Measurements from ENCODE around the gene ARFRP1.
"Not testable (repeated sequence)": the region's sequence is repeated elsewhere in the genome, so short reads cannot be mapped to it uniquely, and the experiment has no call there.

Gene ARFRP1

GRCh38 chr20:63661108-63661507, 46.7 kb downstream of the ARFRP1 start:
- peaks cover 11 to 35% of the 10 kb centered on the region in 2 donors for H3K36me3 ChIP-seq (ENCODE audit: control insufficient read depth in 1 of 2, insufficient read depth in 2 of 2, low read length in 2 of 2)
- no peak overlapping the region for H3K27ac ChIP-seq (ENCODE audit: low read length)
- H3K9me3 ChIP-seq (ENCODE audit: control insufficient read depth in 1 of 2, low read length in 2 of 2): no peaks in the 10 kb centered on the region
- peaks cover 0 to 22% of the 10 kb centered on the region in 2 donors for H3K4me1 ChIP-seq (ENCODE audit: control insufficient read depth in 1 of 2, insufficient read depth in 2 of 2, low read length in 2 of 2)
- H3K4me3 ChIP-seq (ENCODE audit: low read depth in 1 of 2, low read length in 2 of 2): no peak overlapping the region
- H3K27me3 ChIP-seq (ENCODE audit: low read depth, low read length): no peaks in the 10 kb centered on the region

- H3K27ac ChIP-seq (ENCODE audit: low read length): no peak overlapping the region
- peaks cover 10 to 30% of the 10 kb centered on the region in 2 donors for H3K36me3 ChIP-seq (ENCODE audit: control insufficient read depth in 1 of 2, insufficient read depth in 2 of 2, low read length in 2 of 2)
- H3K4me3 ChIP-seq (ENCODE audit: low read depth in 1 of 2, low read length in 2 of 2): no peak overlapping the region
- no peaks in the 10 kb centered on the region for H3K27me3 ChIP-seq (ENCODE audit: low read depth, low read length)
- H3K4me1 ChIP-seq (ENCODE audit: control insufficient read depth in 1 of 2, insufficient read depth in 2 of 2, low read length in 2 of 2): peaks cover 0 to 22% of the 10 kb centered on the region in 2 donors
- H3K9me3 ChIP-seq (ENCODE audit: control insufficient read depth in 1 of 2, low read length in 2 of 2): no peaks in the 10 kb centered on the region
Observed at GRCh38 chr20:63660622-63661021, 47.2 kb downstream of the ARFRP1 start.

GRCh38 chr20:63660174-63660573, 47.6 kb downstream of the ARFRP1 start:
- Histone ChIP-seq H3K36me3 (ENCODE audit: control insufficient read depth in 1 of 2, insufficient read depth in 2 of 2, low read length in 2 of 2) (peaks cover 10 to 28% of the 10 kb centered on the region in 2 donors), H3K4me1 (ENCODE audit: control insufficient read depth in 1 of 2, insufficient read depth in 2 of 2, low read length in 2 of 2) (peaks cover 0 to 22% of the 10 kb centered on the region in 2 donors)
- not testable (repeated sequence) for H3K9me3 ChIP-seq (ENCODE audit: control insufficient read depth in 1 of 2, low read length in 2 of 2); H3K27me3 ChIP-seq (ENCODE audit: low read depth, low read length); H3K27ac ChIP-seq (ENCODE audit: low read length); H3K4me3 ChIP-seq (ENCODE audit: low read depth in 1 of 2, low read length in 2 of 2)

GRCh38 chr20:63659370-63659769, 48.4 kb downstream of the ARFRP1 start:
- H3K36me3 ChIP-seq (ENCODE audit: control insufficient read depth in 1 of 2, insufficient read depth in 2 of 2, low read length in 2 of 2): peaks cover 10 to 22% of the 10 kb centered on the region in 2 donors
- no peaks in the 10 kb centered on the region for H3K27me3 ChIP-seq (ENCODE audit: low read depth, low read length)
- peak overlapping the region; percentile 86 to 90 for H3K4me3 ChIP-seq (ENCODE audit: low read depth in 1 of 2, low read length in 2 of 2)
- H3K27ac ChIP-seq (ENCODE audit: low read length): peak overlapping the region; percentile 84
- no peaks in the 10 kb centered on the region for H3K9me3 ChIP-seq (ENCODE audit: control insufficient read depth in 1 of 2, low read length in 2 of 2)
- peaks cover 0 to 22% of the 10 kb centered on the region in 2 donors for H3K4me1 ChIP-seq (ENCODE audit: control insufficient read depth in 1 of 2, insufficient read depth in 2 of 2, low read length in 2 of 2)

DNA sequence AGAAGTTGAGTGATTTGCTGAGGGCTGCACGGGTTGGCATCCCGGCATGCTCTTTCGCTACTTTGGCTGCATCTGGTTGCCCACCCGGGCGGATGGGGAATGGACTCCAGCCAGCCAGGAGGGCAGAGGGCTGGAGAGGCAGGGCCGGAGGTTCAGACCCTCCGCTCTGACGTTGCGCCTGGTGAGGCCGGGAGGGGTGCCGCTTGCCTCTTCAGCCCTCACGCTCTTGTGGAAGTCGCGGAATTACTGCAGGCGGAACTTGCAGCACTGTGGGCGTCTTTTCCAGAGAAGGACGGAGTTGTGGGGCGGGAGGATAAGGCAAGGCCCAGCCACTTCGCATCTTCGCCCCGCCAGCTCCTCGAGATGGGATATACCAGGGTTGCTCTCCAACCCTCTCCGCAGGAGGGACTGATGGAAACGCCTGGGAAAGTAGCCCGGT, 49.0 kb downstream of the ARFRP1 start:
- H3K4me3 ChIP-seq (ENCODE audit: low read depth in 1 of 2, low read length in 2 of 2): peak overlapping the region; percentile 86 to 90

GRCh38 chr20:63657937-63658748, 49.6 kb downstream of the ARFRP1 start, which contains the start of gene RTEL1:
RTEL1 (plus strand) TSS chr20:63658312; CDS start chr20:63659403, 1,091 bp downstream.
- Histone ChIP-seq H3K27ac (ENCODE audit: low read length) (peak within 1 kb of the TSS; percentile 84), H3K4me3 (ENCODE audit: low read depth in 1 of 2, low read length in 2 of 2) (peak within 1 kb of the TSS; percentile 86 to 90), H3K27me3 (ENCODE audit: low read depth, low read length) (no peaks in the 10 kb centered on the region)

More for the DNA sequence above, 49.0 kb downstream of the ARFRP1 start:
- peaks cover 10 to 22% of the 10 kb centered on the region in 2 donors for H3K36me3 ChIP-seq (ENCODE audit: control insufficient read depth in 1 of 2, insufficient read depth in 2 of 2, low read length in 2 of 2)
- peaks cover 0 to 26% of the 10 kb centered on the region in 2 donors for H3K4me1 ChIP-seq (ENCODE audit: control insufficient read depth in 1 of 2, insufficient read depth in 2 of 2, low read length in 2 of 2)
- no peaks in the 10 kb centered on the region for H3K9me3 ChIP-seq (ENCODE audit: control insufficient read depth in 1 of 2, low read length in 2 of 2)
- H3K27ac ChIP-seq (ENCODE audit: low read length): peak overlapping the region; percentile 84
- H3K27me3 ChIP-seq (ENCODE audit: low read depth, low read length): no peaks in the 10 kb centered on the region

DNA sequence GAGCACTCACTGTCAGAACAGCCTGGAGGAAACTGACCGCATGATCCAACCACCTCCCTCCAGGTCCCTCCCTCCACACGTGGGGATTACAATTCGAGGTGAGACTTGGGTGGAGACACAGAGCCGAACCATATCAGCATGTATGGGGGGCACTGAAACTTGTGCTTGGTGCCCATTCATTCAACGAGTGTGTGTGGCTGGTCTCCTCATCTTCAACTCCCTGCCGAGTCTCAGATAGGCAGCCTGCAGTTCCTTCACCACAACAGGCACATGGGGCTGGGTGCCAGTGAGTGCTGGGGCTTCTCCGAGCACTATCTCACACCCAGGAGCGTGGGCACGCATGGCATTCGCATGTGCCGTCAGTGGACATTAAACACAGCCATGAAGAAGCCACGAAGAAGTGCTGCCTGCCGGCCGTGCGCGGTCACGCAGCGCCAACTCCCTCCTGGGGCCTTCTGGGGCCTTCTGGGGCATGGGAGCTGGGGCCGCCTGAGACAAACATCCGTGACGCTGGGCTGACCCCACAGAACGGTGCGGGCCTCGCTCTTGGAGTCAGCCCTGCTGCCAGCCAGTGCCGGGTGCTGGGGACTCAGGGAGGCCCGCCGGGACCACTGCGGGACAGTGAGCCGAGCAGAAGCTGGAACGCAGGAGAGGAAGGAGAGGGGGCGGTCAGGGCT, 50.4 kb downstream of the ARFRP1 start:
- peak overlapping the region; percentile 84 for H3K27ac ChIP-seq (ENCODE audit: low read length)
- H3K27me3 ChIP-seq (ENCODE audit: low read depth, low read length): no peaks in the 10 kb centered on the region
- H3K4me1 ChIP-seq (ENCODE audit: control insufficient read depth in 1 of 2, insufficient read depth in 2 of 2, low read length in 2 of 2): peaks cover 0 to 35% of the 10 kb centered on the region in 2 donors
- peaks cover 7 to 15% of the 10 kb centered on the region in 2 donors for H3K36me3 ChIP-seq (ENCODE audit: control insufficient read depth in 1 of 2, insufficient read depth in 2 of 2, low read length in 2 of 2)
- peak overlapping the region; percentile 86 to 90 for H3K4me3 ChIP-seq (ENCODE audit: low read depth in 1 of 2, low read length in 2 of 2)
- no peaks in the 10 kb centered on the region for H3K9me3 ChIP-seq (ENCODE audit: control insufficient read depth in 1 of 2, low read length in 2 of 2)

More at GRCh38 chr20:63657937-63658748, 49.6 kb downstream of the ARFRP1 start, which contains the start of gene RTEL1:
- peaks cover 0 to 30% of the 10 kb centered on the region in 2 donors for H3K4me1 ChIP-seq (ENCODE audit: control insufficient read depth in 1 of 2, insufficient read depth in 2 of 2, low read length in 2 of 2)
- H3K36me3 ChIP-seq (ENCODE audit: control insufficient read depth in 1 of 2, insufficient read depth in 2 of 2, low read length in 2 of 2): peaks cover 10 to 22% of the 10 kb centered on the region in 2 donors
- H3K9me3 ChIP-seq (ENCODE audit: control insufficient read depth in 1 of 2, low read length in 2 of 2): no peaks in the 10 kb centered on the region

DNA sequence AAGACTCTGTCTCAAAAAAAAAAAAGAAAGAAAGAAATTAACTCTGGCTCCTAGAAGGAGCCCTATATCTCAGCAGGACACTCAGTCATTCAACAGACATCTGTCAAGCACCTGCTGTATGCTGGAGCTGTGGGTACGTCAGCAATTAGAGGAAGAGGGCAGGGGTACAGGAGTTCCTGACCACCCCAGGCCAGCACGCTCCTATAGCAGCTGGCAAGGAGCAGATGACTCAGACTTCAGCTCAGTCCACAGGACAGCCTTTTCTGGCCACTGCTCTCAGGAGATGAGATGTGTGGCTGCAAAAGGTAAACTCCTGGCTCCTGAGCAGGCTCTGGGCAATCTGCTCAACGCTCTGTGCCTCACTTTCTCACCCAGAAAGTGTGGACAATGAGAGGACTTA, 51.3 kb downstream of the ARFRP1 start:
- Histone ChIP-seq H3K4me1 (ENCODE audit: control insufficient read depth in 1 of 2, insufficient read depth in 2 of 2, low read length in 2 of 2) (peaks cover 0 to 44% of the 10 kb centered on the region in 2 donors), H3K4me3 (ENCODE audit: low read depth in 1 of 2, low read length in 2 of 2) (no peak overlapping the region), H3K27ac (ENCODE audit: low read length) (no peak overlapping the region), H3K36me3 (ENCODE audit: control insufficient read depth in 1 of 2, insufficient read depth in 2 of 2, low read length in 2 of 2) (peaks cover 0 to 6% of the 10 kb centered on the region in 2 donors), H3K27me3 (ENCODE audit: low read depth, low read length) (peaks cover 5% of the 10 kb centered on the region), H3K9me3 (ENCODE audit: control insufficient read depth in 1 of 2, low read length in 2 of 2) (no peaks in the 10 kb centered on the region)

- Histone ChIP-seq H3K9me3 (ENCODE audit: control insufficient read depth in 1 of 2, low read length in 2 of 2) (no peaks in the 10 kb centered on the region), H3K27me3 (ENCODE audit: low read depth, low read length) (peaks cover 5% of the 10 kb centered on the region), H3K4me3 (ENCODE audit: low read depth in 1 of 2, low read length in 2 of 2) (no peak overlapping the region), H3K4me1 (ENCODE audit: control insufficient read depth in 1 of 2, insufficient read depth in 2 of 2, low read length in 2 of 2) (peaks cover 0 to 47% of the 10 kb centered on the region in 2 donors), H3K36me3 (ENCODE audit: control insufficient read depth in 1 of 2, insufficient read depth in 2 of 2, low read length in 2 of 2) (no peaks in the 10 kb centered on the region), H3K27ac (ENCODE audit: low read length) (no peak overlapping the region)
Observed at GRCh38 chr20:63655249-63655648, 52.5 kb downstream of the ARFRP1 start.

GRCh38 chr20:63653974-63654668, 53.7 kb downstream of the ARFRP1 start:
- H3K9me3 ChIP-seq (ENCODE audit: control insufficient read depth in 1 of 2, low read length in 2 of 2): no peaks in the 10 kb centered on the region
- peaks cover 0 to 38% of the 10 kb centered on the region in 2 donors for H3K4me1 ChIP-seq (ENCODE audit: control insufficient read depth in 1 of 2, insufficient read depth in 2 of 2, low read length in 2 of 2)
- no peaks in the 10 kb centered on the region for H3K36me3 ChIP-seq (ENCODE audit: control insufficient read depth in 1 of 2, insufficient read depth in 2 of 2, low read length in 2 of 2)
- H3K4me3 ChIP-seq (ENCODE audit: low read depth in 1 of 2, low read length in 2 of 2): peak overlapping the region; percentile 40 to 68
- H3K27ac ChIP-seq (ENCODE audit: low read length): no peak overlapping the region
- peaks cover 5% of the 10 kb centered on the region for H3K27me3 ChIP-seq (ENCODE audit: low read depth, low read length)

Data from muscle layer of duodenum (tissue), 2 donors.